RKO (cell line): ENCODE results near the gene ADAM15.

Experiments used
- DNase-seq: peaks from one replicate; pipeline ENCODE4 v3.0.0-alpha.2; 2016; ENCODE audit warnings: low spot score

Gene ADAM15

DNA sequence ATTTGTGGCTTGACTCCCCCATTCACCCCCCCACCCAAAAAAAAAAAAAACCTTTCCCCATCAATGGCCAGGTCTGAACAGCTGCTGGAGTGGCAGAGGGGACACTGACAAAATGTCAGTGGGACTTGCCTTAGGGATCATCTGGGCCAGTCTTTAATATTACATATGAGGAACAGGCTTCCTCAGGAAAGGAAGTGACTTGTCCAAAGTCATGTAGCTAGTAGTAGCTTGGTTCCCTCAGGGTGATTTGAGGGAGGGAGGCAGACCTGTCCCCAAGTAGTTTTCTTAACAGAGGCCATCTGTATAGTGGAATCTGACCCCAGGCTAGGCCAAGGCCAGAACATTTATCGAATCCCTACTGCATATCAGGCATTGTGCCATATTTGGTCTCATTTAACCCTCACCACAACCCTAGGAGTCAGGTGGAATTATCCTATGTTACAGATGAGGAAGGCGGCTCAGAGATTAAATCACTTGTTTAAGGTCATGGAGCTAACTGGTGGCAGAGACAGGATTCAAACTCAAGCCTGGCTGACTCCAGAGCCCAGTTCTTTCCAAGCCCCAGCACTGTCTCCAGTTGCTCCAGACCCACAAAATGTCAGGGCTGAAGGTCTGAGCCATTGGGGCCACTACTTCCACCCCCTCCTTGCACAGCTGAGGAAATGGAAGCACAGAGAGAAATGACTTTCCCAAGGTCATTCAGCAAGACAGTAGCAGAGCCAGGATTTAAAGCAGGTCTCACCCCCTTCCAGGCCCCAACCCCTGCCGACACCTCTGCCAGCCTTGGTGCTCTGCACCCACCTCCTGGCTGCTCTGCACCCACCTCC, 38.1 kb upstream of the ADAM15 start:
- DNase-seq = no peak

- no peak for DNase-seq
These were observed 37.5 kb upstream of the ADAM15 start for GRCh38 chr1:155013632-155014031.

GRCh38 chr1:155014709-155015508, 36.2 kb upstream of the ADAM15 start:
- DNase-seq = no peak

DNA sequence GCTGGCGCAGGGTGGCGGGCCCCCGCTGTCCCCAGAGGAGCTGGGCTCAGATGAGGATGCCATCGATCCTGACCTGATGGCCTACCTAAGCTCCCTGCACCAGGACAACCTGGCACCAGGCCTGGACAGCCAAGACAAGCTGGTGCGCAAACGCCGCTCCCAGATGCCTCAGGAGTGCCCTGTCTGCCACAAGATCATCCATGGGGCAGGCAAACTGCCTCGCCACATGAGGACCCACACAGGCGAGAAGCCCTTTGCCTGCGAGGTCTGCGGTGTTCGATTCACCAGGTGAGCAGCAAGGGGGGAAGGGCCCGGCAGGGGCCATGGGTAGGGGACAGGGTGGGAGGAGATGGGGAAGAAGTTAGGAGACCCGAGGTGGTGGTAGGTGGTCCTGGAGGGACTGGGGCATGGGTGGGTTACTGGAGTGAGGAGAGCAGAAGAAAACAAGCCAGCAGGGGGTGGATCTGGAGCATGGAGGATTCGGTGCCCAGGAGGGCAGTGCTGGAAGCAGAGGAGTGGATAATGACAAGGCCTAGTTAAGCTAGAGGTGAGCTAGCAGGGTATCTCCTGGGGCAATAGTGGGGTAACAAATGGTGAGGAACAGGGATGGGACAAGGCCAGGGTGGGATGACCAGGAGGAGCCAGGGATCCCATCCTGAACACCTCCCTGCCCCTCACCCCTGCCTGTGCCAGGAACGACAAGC, 35.4 kb upstream of the ADAM15 start:
- DNase-seq = no peak

- no peak for DNase-seq
These were observed 34.8 kb upstream of the ADAM15 start for GRCh38 chr1:155016231-155016831.

GRCh38 chr1:155017041-155017945, 33.8 kb upstream of the ADAM15 start:
- DNase-seq = peak; percentile 92

GRCh38 chr1:155017946-155018316, 33.2 kb upstream of the ADAM15 start:
- no peak for DNase-seq

GRCh38 chr1:155018617-155019348, 32.3 kb upstream of the ADAM15 start:
- DNase-seq = no peak

DNA sequence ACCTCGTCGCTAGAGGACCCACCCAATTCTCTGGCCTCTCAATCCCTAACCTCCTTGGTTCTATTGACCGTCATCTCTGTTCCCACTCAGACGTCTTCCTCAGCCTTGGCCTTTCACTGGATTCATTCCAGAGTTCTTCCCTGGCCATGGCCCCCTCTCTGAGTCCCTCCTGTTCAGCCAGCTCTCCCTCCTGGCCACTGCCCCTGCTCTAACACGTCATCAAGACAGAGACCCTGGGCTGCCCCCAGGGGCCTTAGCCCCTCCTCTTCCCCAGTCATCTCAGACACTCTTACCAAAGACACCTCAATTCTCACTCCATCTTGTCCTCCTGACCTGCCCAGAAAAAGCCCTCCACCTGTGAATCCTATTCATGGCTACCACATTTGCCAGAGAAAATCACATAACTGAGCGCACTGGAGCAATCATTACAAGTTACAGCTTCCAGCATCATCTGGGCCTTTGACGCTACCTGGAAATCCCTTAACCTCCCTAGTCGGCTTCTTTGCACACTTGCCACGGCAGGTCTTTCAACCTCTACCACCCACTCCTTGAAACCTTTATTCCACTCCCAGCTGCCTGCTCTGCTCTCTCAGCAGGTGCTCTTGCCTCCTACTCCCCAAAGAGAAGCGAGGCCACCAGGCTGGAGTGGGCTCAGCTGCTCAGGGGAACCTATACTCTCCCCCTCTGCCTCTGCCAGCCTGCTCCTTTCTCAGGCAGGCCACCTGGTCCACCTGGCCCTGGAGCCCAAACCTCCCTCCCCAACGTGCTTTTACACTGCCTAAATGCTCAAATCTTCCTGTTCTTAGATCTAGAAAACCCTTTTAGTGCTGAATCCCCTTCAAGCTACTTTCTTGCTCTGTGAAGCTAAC, 31.5 kb upstream of the ADAM15 start:
- DNase-seq = no peak

GRCh38 chr1:155022136-155022926, 28.8 kb upstream of the ADAM15 start:
- no peak for DNase-seq

DNA sequence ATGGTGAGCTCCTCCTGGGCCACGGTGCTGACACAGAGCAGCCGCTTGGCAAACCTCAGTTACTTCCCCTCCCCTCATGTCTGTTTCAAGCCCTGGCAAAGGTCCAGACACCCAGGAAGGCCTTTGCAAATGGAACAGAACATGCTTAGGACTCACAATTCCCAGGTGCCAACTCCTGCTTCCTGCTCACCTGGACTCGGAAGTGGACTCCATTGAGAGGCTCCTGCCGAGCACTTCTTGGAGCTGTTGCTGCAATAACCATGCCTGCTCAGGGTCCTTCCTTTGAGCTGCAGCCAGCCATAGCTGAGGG, 28.2 kb upstream of the ADAM15 start:
- DNase-seq = no peak

- DNase-seq = no peak
These were observed 27.5 kb upstream of the ADAM15 start for GRCh38 chr1:155023627-155024026.

DNA sequence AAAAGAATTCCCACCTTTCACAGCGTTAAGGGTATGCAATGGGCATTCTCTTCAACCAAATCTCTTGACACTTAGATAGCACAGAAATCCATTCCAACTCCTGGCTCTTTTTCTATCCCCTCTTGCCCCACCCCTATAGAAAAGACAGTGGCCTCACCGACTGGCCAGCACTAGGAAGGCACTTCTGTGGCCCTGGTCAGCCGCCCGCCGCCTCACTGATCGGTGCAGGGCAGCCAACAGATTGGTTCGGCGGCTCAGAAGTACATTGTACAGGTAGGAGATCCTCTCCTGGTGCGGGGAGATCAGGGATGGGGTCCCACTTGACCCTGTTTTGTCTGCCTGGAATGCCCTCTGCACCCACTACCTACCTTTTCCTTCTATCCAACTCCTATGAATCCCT, 26.8 kb upstream of the ADAM15 start:
- no peak for DNase-seq

- no peak for DNase-seq
These were observed 25.0 kb upstream of the ADAM15 start for GRCh38 chr1:155026154-155026553.

- DNase-seq = peak; percentile 29
These were observed 24.5 kb upstream of the ADAM15 start for GRCh38 chr1:155026588-155026987.

DNA sequence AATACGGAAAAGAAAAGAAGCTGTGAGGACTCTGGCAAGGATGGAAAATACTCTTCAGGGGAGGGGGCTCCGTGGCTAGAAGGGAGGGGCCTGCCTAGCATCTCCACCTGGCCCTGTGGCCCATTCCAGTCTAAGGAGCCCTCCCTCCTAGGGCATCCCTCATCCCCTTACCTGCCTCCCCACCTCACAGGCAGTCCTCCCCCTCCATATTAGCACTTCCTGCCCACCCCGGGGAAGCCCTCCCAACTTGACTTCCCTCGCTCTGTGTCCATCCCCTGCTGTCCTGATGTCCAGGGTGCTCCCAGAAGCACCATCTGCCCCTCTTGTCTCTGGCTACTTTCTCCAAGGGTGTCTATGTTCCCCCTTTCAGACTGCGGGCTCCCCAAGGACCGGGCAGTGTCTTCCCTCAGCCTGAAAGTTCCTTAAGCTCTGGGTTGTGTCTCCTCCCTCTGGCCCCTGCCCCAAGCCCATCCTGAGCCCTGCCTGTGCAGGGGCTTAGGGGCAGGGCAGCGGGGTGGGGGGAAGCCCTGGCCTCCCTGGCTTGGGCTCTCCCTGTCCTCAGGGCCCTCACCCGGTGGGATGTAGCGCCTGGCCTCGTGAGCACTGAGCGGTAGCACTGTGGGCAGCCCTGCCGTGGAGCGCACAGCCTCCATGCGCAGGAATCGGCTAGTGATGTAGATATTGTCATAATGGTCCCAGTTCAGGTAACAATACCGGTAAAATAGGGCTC, 21.4 kb upstream of the ADAM15 start:
- DNase-seq = no peak

GRCh38 chr1:155030243-155030795, 20.8 kb upstream of the ADAM15 start:
- DNase-seq = no peak

GRCh38 chr1:155030899-155031298, 20.2 kb upstream of the ADAM15 start:
- DNase-seq = no peak
